ENCODE data around the gene MED29.

MED29 gene

DNA sequence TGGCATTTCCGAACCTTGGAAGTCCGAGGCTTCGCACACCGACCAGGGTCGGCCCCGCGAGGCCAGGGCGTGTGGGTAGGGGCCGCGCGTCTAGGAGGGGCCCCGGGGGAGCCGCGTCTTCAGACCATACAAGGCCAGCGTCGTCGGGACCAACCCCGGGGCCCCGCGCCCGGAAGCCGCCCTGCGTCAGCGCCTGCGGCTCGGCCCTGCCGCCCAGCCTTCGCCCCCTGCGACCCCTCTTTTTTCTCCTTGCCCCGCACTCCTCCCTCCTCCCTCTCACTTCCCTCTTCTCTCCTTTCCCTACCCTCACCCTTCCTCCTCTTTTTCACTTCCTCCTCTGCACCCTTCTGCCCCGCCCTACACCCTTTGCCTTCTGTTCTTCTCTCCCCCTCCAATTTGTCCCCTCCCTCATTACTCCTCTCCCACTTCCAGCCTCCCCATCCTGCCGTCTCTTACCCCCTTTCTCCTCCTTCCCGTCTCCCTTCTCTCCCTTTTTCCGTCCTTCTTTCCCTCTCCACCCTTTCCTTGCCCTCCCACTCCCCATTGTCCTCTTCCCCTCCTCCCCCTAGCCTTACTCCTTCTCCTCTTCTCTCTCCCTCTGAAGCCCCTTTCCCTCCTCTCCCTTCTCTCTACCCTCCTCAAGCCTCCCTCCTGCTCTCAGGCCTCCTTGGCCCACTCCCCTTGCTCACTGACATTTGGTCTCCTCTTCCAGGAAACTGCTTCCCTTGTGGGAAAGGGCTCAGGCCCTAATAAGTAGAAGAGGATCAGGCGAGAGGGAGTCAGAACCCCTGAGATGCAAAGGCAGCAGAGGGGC is 19.0 kb downstream of the MED29 start:
- no peaks in the 10 kb centered on the region for H3K27me3 ChIP-seq
- peak overlapping the region; percentile 94 for H3K27ac ChIP-seq
- peak overlapping the region; percentile 89 for H3K4me3 ChIP-seq
- H3K4me1 ChIP-seq: peaks cover 60% of the 10 kb centered on the region
- H3K9me3 ChIP-seq: no peaks in the 10 kb centered on the region
- H3K36me3 ChIP-seq: peaks cover 20% of the 10 kb centered on the region
- peaks cover 42% of the 10 kb centered on the region for H4K20me1 ChIP-seq
- peak overlapping the region; percentile 100 for H3K4me2 ChIP-seq
- peak overlapping the region; percentile 93 for H3K9ac ChIP-seq
- TF ChIP-seq Cebpa-rat (IDR thresholded peaks at IDR 0.05): no peak

DNA sequence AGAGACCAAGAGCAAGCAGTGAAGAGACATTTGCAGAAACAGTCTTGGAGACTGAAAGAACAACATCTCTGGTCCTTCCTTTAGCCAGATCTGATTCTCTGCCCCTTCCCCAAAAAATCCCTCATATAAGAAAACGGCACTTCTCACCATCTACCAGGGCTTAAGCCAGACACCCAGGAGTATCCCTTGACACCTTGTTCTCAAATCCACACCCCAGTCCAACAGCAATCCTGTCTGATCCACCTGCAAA is 19.6 kb downstream of the MED29 start:
- peak overlapping the region; percentile 89 for H3K4me3 ChIP-seq
- peaks cover 25% of the 10 kb centered on the region for H3K36me3 ChIP-seq
- peak overlapping the region; percentile 100 for H3K4me2 ChIP-seq
- H4K20me1 ChIP-seq: peaks cover 48% of the 10 kb centered on the region
- H3K9ac ChIP-seq: peak overlapping the region; percentile 93
- no peak for TF ChIP-seq Cebpa-rat (IDR thresholded peaks at IDR 0.05)
- H3K27ac ChIP-seq: peak overlapping the region; percentile 94
- peaks cover 60% of the 10 kb centered on the region for H3K4me1 ChIP-seq
- H3K9me3 ChIP-seq: no peaks in the 10 kb centered on the region
- H3K27me3 ChIP-seq: no peaks in the 10 kb centered on the region

- Histone ChIP-seq H3K27ac (peak overlapping the region; percentile 94), H3K27me3 (no peaks in the 10 kb centered on the region), H3K4me3 (peak overlapping the region; percentile 96), H3K9ac (peak overlapping the region; percentile 93), H3K36me3 (peaks cover 30% of the 10 kb centered on the region), H3K4me1 (peaks cover 60% of the 10 kb centered on the region), H3K4me2 (peak overlapping the region; percentile 100), H4K20me1 (peaks cover 52% of the 10 kb centered on the region), H3K9me3 (no peaks in the 10 kb centered on the region)
- TF ChIP-seq Cebpa-rat (IDR thresholded peaks at IDR 0.05): no peak
Measured at GRCh38 chr19:39411081-39411831, 20.1 kb downstream of the MED29 start.

DNA sequence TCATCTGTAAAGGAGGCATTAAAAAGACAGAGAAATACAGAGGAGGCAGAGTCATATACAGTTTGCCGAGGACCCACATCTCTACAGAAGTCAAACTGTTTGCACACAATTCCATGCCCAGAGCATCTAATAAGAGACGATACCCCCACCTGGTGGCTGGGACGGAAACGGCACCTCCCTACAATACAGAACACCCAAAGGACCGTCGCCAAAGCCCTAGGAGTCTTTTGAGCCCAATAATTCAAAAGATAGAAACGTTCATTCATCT is 20.6 kb downstream of the MED29 start:
- TF ChIP-seq Cebpa-rat (IDR thresholded peaks at IDR 0.05): no peak
- H3K27me3 ChIP-seq: no peaks in the 10 kb centered on the region
- H3K9me3 ChIP-seq: no peaks in the 10 kb centered on the region
- peaks cover 35% of the 10 kb centered on the region for H3K36me3 ChIP-seq
- peak overlapping the region; percentile 100 for H3K4me2 ChIP-seq
- H3K9ac ChIP-seq: peak overlapping the region; percentile 93
- peaks cover 60% of the 10 kb centered on the region for H3K4me1 ChIP-seq
- H4K20me1 ChIP-seq: peaks cover 54% of the 10 kb centered on the region
- peak overlapping the region; percentile 96 for H3K4me3 ChIP-seq
- peak overlapping the region; percentile 94 for H3K27ac ChIP-seq

- peak; percentile 94 for TF ChIP-seq Cebpa-rat (IDR thresholded peaks at IDR 0.05)
- Histone ChIP-seq H3K4me1 (peaks cover 60% of the 10 kb centered on the region), H4K20me1 (peaks cover 54% of the 10 kb centered on the region), H3K27me3 (no peaks in the 10 kb centered on the region), H3K27ac (peak within 1 kb of the TSS; percentile 99), H3K36me3 (peaks cover 40% of the 10 kb centered on the region), H3K4me2 (peak within 1 kb of the TSS; percentile 100), H3K4me3 (peak within 1 kb of the TSS; percentile 96), H3K9ac (peak within 1 kb of the TSS; percentile 98), H3K9me3 (no peaks in the 10 kb centered on the region)
Measured at GRCh38 chr19:39412100-39412866, 21.1 kb downstream of the MED29 start, which contains the start of gene PLEKHG2. PLEKHG2 (plus strand) TSS chr19:39412669; CDS start chr19:39414087, 1,418 bp downstream.

DNA sequence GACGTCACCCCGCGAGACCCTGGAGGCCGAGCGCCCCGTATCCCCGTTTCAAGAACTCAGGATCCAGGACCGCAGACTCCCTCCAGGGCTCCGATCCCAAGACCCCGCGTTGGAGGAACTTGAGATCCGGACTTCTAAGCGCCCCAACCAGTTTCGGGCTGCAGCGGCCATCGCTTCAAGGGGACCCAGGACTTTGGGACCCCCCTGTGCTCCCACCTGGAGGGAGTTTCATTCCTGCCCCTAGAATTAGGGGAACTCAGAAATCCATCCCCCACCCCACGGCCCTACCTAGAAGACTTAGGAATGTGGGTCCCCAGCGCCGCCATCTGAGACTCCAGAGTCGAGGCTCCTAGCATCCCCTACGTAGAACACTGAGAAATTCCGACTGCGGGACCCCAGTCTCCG is 21.7 kb downstream of the MED29 start:
- Histone ChIP-seq H3K36me3 (peaks cover 44% of the 10 kb centered on the region), H3K27me3 (no peaks in the 10 kb centered on the region), H3K4me1 (peaks cover 60% of the 10 kb centered on the region), H3K4me3 (peak overlapping the region; percentile 96), H4K20me1 (peaks cover 50% of the 10 kb centered on the region), H3K27ac (peak overlapping the region; percentile 99), H3K9me3 (no peaks in the 10 kb centered on the region), H3K9ac (peak overlapping the region; percentile 98), H3K4me2 (peak overlapping the region; percentile 94)
- no peak for TF ChIP-seq Cebpa-rat (IDR thresholded peaks at IDR 0.05)

DNA sequence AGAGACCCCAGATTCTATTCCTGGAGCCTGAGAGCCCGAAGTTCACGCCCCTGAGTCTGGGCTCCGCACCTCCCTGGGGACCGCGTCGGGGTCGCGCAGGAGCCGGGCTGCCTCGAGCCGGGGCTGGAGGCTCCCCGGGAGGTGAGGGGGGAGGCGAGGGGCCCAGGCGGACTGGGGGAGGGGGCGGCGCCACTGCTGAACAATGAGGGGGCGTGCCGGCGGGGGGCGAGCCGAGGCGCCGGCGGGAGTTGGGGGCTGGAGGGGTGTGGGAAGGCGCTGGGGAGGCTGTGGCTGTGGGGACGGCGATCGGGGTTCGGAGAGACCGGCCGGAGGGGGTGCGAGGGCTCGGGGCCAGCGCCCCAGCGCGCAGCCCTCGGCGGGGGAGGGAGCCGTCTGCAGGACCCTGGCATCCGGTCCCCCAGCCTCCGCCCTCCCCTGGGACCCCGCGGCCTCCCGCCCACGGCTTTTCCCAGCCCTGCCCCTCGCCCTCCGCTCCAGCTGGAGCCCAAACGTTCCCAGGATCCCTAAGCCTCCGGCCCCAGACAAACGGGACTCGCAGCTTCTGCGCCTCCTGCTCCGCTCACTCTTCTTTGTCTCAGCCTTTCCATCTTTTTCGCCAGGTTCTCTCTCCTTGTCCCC is 22.2 kb downstream of the MED29 start:
- H4K20me1 ChIP-seq: peaks cover 44% of the 10 kb centered on the region
- H3K4me1 ChIP-seq: peaks cover 57% of the 10 kb centered on the region

DNA sequence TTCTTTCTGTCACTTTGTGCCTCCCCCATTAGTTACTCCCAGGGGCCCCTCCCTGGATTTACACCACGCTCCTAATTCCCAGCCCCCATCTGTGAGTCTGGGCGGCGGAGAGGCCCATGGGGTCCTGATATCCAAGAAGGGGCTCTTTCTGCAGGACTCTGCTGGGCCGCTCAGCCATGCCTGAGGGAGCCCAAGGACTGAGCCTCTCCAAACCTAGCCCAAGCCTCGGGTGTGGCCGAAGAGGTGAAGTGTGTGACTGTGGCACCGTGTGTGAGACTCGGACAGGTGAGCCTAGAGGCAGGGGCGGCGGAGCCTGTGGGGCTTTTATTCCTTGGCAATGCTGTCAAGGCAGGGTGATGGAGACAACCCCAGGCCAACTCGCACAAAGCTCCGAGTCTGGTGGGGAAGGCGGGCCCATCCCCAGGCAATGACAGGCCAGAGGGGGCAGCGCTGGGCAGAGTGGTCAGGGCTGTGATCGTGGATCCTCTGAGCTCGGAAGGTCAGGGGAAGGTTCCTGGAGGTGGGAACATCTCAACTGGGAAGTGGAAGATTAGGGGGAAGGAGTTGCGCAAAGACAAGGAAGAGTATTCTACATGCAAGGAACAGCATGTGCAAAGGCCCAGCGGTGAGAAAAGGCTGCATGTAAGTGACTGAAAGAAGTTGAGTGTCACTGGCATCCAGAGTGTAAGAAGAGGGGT is 22.9 kb downstream of the MED29 start:
- Histone ChIP-seq H3K4me3 (peak overlapping the region; percentile 96), H3K9ac (peak overlapping the region; percentile 98), H3K4me1 (peaks cover 50% of the 10 kb centered on the region), H3K4me2 (peak overlapping the region; percentile 94), H4K20me1 (peaks cover 38% of the 10 kb centered on the region), H3K9me3 (no peaks in the 10 kb centered on the region), H3K36me3 (peaks cover 46% of the 10 kb centered on the region), H3K27me3 (no peaks in the 10 kb centered on the region), H3K27ac (peak overlapping the region; percentile 99)
- TF ChIP-seq Cebpa-rat (IDR thresholded peaks at IDR 0.05): no peak

More for the DNA sequence above, 22.2 kb downstream of the MED29 start:
- peak overlapping the region; percentile 98 for H3K9ac ChIP-seq
- H3K9me3 ChIP-seq: no peaks in the 10 kb centered on the region
- peak overlapping the region; percentile 99 for H3K27ac ChIP-seq
- peaks cover 44% of the 10 kb centered on the region for H3K36me3 ChIP-seq
- no peaks in the 10 kb centered on the region for H3K27me3 ChIP-seq
- TF ChIP-seq Cebpa-rat (IDR thresholded peaks at IDR 0.05): no peak
- H3K4me3 ChIP-seq: peak overlapping the region; percentile 96
- peak overlapping the region; percentile 94 for H3K4me2 ChIP-seq
